Activated T-helper 9 cell treated with anti-CD3 and anti-CD28 coated beads, Interleukin-2, amount 50 U/mL, for 16 hours (primary cell): Measurements from ENCODE around the gene PPP4R4.
"Not testable (repeated sequence)": the region's sequence is repeated elsewhere in the genome, so short reads cannot be mapped to it uniquely, and the experiment has no call there.

Experiments used
- DNase-seq: peaks from one replicate; pipeline ENCODE4 v3.0.0-alpha.2; 2020; ENCODE audit warnings: low read depth

Gene PPP4R4

GRCh38 chr14:94278731-94279130 is 104.6 kb downstream of the PPP4R4 start:
- DNase-seq, result no peak

- DNase-seq, result no peak
Observed at GRCh38 chr14:94282991-94283723, 109.0 kb downstream of the PPP4R4 start.

GRCh38 chr14:94284221-94284620 is 110.1 kb downstream of the PPP4R4 start:
- DNase-seq, result no peak

- no peak for DNase-seq
Observed at GRCh38 chr14:94285158-94285557, 111.0 kb downstream of the PPP4R4 start.

GRCh38 chr14:94288610-94289465 is 114.7 kb downstream of the PPP4R4 start:
- no peak for DNase-seq

- no peak for DNase-seq
Observed at GRCh38 chr14:94290197-94290596, 116.1 kb downstream of the PPP4R4 start.

- DNase-seq, result no peak
Observed at GRCh38 chr14:94291159-94291905, 117.2 kb downstream of the PPP4R4 start.

GRCh38 chr14:94291906-94292525 is 117.9 kb downstream of the PPP4R4 start:
- DNase-seq, result no peak

GRCh38 chr14:94292526-94292871 is 118.4 kb downstream of the PPP4R4 start:
- DNase-seq, result no peak

GRCh38 chr14:94292872-94293577 is 118.9 kb downstream of the PPP4R4 start, which contains the start of gene SERPINA10:
SERPINA10 (minus strand) TSS chr14:94293268; CDS start chr14:94290593, 2,675 bp downstream.
- no peak for DNase-seq

GRCh38 chr14:94293578-94293924 is 119.4 kb downstream of the PPP4R4 start:
- DNase-seq, result no peak

GRCh38 chr14:94295360-94296180 is 121.4 kb downstream of the PPP4R4 start:
- no peak for DNase-seq

GRCh38 chr14:94296181-94296545 is 122.0 kb downstream of the PPP4R4 start:
- DNase-seq, result not testable (repeated sequence)

- DNase-seq, result no peak
Observed at GRCh38 chr14:94298130-94298529, 124.0 kb downstream of the PPP4R4 start.

- DNase-seq, result no peak
Observed at GRCh38 chr14:94303111-94303510, 129.0 kb downstream of the PPP4R4 start.

- no peak for DNase-seq
Observed at GRCh38 chr14:94304243-94304642, 130.1 kb downstream of the PPP4R4 start.

- DNase-seq, result no peak
Observed at GRCh38 chr14:94305620-94306019, 131.5 kb downstream of the PPP4R4 start.

GRCh38 chr14:94306047-94306978 is 132.2 kb downstream of the PPP4R4 start:
- no peak for DNase-seq

GRCh38 chr14:94307410-94307992 is 133.4 kb downstream of the PPP4R4 start:
- DNase-seq, result no peak
